RWPE1 (cell line): ENCODE data around the gene FIBCD1.

Experiments
- CTCF ChIA-PET: fragments of 350-600 bp; sonication (Branson Sonifier 250); formaldehyde crosslinking; extraction: SDS; loops from one replicate; lab custom pipeline; 2021; lab: Yijun Ruan, JAX
- POLR2A ChIA-PET: fragments of 400-600 bp; formaldehyde crosslinking; extraction: SDS; loops from one replicate; lab custom pipeline; 2020; ENCODE audit warnings: antibody characterized with exemption; ENCODE audit not compliant: low non-redundant PET; lab: Yijun Ruan, JAX
- DNase-seq: peaks from one replicate; pipeline ENCODE4 v3.0.0; 2012; ENCODE audit warnings: low spot score
- H3K27ac ChIP-seq: fragments of 450-650 bp; 2 replicates; pipeline ENCODE4 v1.5.1; 2017
- CTCF ChIP-seq: fragments of 450-650 bp; conservative IDR thresholded peaks from 2 replicates; pipeline ENCODE4 v1.5.1; 2017; ENCODE audit warnings: low read depth, mild to moderate bottlenecking

The FIBCD1 gene

GRCh38 chr9:130899051-130899748 lies 39.8 kb downstream of the FIBCD1 start:
- no peak for TF ChIP-seq CTCF
- DNase-seq = no peak
- ChIA-PET POLR2A (no interaction called here), CTCF (interaction anchor here (0.6 to 1.5 kb wide), 4 partner anchors 32 to 147 kb away, joined by 3 to 6 read pairs (median 4); no protein-coding TSS in a partner anchor)
- H3K27ac ChIP-seq = no peak overlapping the region

GRCh38 chr9:130898552-130898852 lies 40.5 kb downstream of the FIBCD1 start:
- ChIA-PET POLR2A (no interaction called here), CTCF (interaction anchor here (0.6 to 1.5 kb wide), 3 partner anchors 16 to 100 kb away, joined by 4 to 6 read pairs (median 5); no protein-coding TSS in a partner anchor)
- no peak for TF ChIP-seq CTCF
- DNase-seq = no peak
- no peak overlapping the region for H3K27ac ChIP-seq

- no peak for TF ChIP-seq CTCF
- H3K27ac ChIP-seq = no peak overlapping the region
- no peak for DNase-seq
- POLR2A ChIA-PET = no interaction called here
- CTCF ChIA-PET = interaction anchor here (0.6 to 1.5 kb wide), 4 partner anchors 15 to 100 kb away, joined by 3 to 6 read pairs (median 4); no protein-coding TSS in a partner anchor
Observed at GRCh38 chr9:130897848-130898551, 41.0 kb downstream of the FIBCD1 start.

- CTCF ChIA-PET = interaction anchor here (0.6 to 1.5 kb wide), 2 partner anchors 31 to 50 kb away, joined by 3 to 6 read pairs; no protein-coding TSS in a partner anchor
Observed at GRCh38 chr9:130897105-130897751, 41.8 kb downstream of the FIBCD1 start.

GRCh38 chr9:130896233-130897014 lies 42.6 kb downstream of the FIBCD1 start, which contains the start of gene QRFP:
Gene QRFP, minus strand, starts transcription at chr9:130896812. Its CDS starts 2,974 bp downstream, at chr9:130893838.
- peak within 1 kb of the TSS; percentile 38; the same call in 1 of the 2 replicates for H3K27ac ChIP-seq
- CTCF ChIA-PET = interaction anchor here (0.6 to 1.7 kb wide), 6 partner anchors 9 to 544 kb away, joined by 3 to 7 read pairs (median 3); no protein-coding TSS in a partner anchor
- TF ChIP-seq CTCF = no peak
- no peak for DNase-seq
- POLR2A ChIA-PET = interaction anchor here (0.7 kb wide), 1 partner anchor 78 kb away, joined by 3 read pairs; no protein-coding TSS in a partner anchor

More at GRCh38 chr9:130897105-130897751, 41.8 kb downstream of the FIBCD1 start:
- DNase-seq = no peak
- no peak for TF ChIP-seq CTCF
- no peak overlapping the region for H3K27ac ChIP-seq
- POLR2A ChIA-PET = interaction anchor here (0.7 kb wide), 1 partner anchor 78 kb away, joined by 3 read pairs; no protein-coding TSS in a partner anchor
